ENCODE measurements around the gene IRX5.

Gene IRX5

DNA sequence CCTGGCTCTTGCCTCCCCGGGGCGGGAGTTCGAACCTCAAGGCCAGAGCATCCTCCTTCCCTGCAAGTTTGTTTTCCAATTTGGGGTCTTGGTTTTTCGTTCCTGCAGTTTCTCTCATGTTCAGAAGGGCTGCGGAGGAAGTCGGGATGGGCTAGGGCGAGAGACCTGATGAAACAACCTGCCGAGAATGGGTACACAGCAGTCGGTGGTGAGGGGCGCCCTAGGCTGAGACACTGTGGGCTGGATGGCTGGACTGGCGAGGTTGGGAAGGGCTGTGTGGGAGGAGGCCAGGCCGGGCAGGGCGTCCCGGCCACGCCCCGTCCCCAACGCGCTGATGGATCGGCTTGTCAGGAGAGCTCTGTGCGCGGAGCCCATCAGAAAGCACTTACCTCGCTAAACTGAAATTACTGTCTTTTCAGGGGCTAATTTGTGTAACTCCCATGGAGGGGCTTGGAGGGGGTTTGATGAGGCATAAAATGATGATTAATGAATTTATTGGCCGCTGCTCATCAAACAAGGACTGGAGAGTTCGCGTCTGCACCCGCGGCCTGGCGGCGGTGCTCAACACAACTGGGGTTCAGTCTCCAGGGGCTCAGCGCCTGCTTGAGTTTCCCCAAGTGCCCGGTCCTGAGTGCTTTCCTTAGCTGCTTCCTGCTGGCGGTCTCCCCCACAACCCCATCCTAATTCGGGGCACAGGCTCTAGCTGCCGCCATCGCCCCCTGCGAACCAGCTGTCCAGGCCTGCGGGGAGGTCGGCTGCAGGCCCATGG is 9.0 kb downstream of the IRX5 start:
- Histone ChIP-seq H3K9me3 (ENCODE audit: control insufficient read depth, low read length) (no peaks in the 10 kb centered on the region), H3K27me3 (ENCODE audit: control insufficient read depth, insufficient read depth, low read length) (peaks cover 84% of the 10 kb centered on the region), H3K36me3 (ENCODE audit: control insufficient read depth, insufficient read depth, low read length) (no peaks in the 10 kb centered on the region), H3K4me3 (ENCODE audit: low read length) (no peak overlapping the region), H3K9ac (ENCODE audit: low read length) (no peak overlapping the region), H3K4me1 (ENCODE audit: control insufficient read depth, insufficient read depth, low read length) (peaks cover 29% of the 10 kb centered on the region)

DNA sequence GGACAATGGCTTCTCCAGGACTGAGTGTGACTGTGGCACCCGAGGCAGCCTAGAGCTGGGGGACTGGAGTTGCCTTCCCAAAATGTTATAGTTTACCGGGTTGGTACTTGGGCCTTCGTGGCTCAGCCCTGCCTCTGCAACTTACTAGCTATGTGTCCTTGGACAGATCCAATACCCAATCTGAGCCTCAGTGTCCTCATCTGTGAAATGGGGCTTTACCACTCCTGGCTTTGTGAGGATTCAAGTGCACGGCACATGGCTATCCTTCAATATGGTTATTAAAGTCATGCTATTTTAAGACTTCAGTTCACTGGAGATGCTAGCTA is 9.6 kb downstream of the IRX5 start:
- Histone ChIP-seq H3K4me1 (ENCODE audit: control insufficient read depth, insufficient read depth, low read length) (peaks cover 29% of the 10 kb centered on the region), H3K9ac (ENCODE audit: low read length) (no peak overlapping the region), H3K27me3 (ENCODE audit: control insufficient read depth, insufficient read depth, low read length) (peaks cover 79% of the 10 kb centered on the region), H3K9me3 (ENCODE audit: control insufficient read depth, low read length) (no peaks in the 10 kb centered on the region), H3K36me3 (ENCODE audit: control insufficient read depth, insufficient read depth, low read length) (no peaks in the 10 kb centered on the region), H3K4me3 (ENCODE audit: low read length) (no peak overlapping the region)

DNA sequence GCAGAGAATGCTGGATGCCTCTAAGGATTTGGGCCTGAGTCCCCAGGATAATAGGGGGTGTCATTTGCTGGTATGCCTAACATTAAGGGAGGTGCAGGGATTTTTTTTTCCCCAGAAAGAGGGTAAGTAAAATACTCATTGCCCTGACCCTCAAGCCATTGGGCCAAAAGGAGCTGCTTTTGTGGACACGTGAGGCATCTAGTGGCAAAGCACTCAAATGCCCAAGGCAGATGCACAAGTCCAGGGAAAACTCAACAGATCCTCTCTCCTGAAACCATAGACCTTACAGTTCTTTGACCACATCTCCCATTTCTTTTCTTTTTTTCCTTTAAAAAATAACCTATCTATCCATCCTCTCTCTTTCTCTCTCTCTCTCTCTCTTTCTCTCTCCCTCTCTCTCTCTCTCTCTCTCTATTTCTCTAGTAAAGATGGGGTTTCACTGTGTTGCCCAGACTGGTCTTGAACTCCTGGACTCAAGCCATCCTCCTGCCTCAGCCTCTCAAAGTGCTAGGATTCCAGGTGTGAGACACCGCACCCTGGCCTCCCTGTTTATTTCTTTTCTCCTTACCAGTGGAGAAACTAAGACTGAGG is 11.8 kb downstream of the IRX5 start:
- H3K36me3 ChIP-seq (ENCODE audit: control insufficient read depth, insufficient read depth, low read length) = no peaks in the 10 kb centered on the region

DNA sequence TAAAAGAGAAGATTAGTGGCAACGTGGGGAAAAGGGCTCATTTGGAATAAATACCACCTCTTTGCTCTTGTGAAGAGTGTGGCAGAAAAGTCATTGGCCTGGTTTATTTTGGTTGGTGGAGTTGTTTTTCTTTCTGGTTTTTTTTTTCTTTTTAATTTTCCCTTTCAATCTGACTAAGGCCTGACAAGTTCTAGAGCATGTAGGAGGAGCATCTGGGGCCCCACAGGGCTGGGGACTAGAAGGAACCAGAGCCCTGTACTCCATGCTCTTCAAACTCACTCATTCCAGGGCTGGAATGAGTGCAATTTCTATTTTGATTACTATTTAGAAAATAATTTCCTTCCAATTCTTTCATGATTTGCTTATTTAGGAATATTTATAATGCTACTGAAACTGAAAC is 13.3 kb downstream of the IRX5 start:
- Histone ChIP-seq H3K9ac (ENCODE audit: low read length) (no peak overlapping the region), H3K9me3 (ENCODE audit: control insufficient read depth, low read length) (no peaks in the 10 kb centered on the region), H3K27me3 (ENCODE audit: control insufficient read depth, insufficient read depth, low read length) (peaks cover 60% of the 10 kb centered on the region), H3K36me3 (ENCODE audit: control insufficient read depth, insufficient read depth, low read length) (no peaks in the 10 kb centered on the region), H3K4me3 (ENCODE audit: low read length) (no peak overlapping the region), H3K4me1 (ENCODE audit: control insufficient read depth, insufficient read depth, low read length) (peaks cover 1% of the 10 kb centered on the region)

More for the DNA sequence above, 11.8 kb downstream of the IRX5 start:
- no peaks in the 10 kb centered on the region for H3K9me3 ChIP-seq (ENCODE audit: control insufficient read depth, low read length)
- H3K4me1 ChIP-seq (ENCODE audit: control insufficient read depth, insufficient read depth, low read length) = peaks cover 17% of the 10 kb centered on the region
- H3K27me3 ChIP-seq (ENCODE audit: control insufficient read depth, insufficient read depth, low read length) = peaks cover 64% of the 10 kb centered on the region
- H3K9ac ChIP-seq (ENCODE audit: low read length) = no peak overlapping the region
- no peak overlapping the region for H3K4me3 ChIP-seq (ENCODE audit: low read length)

DNA sequence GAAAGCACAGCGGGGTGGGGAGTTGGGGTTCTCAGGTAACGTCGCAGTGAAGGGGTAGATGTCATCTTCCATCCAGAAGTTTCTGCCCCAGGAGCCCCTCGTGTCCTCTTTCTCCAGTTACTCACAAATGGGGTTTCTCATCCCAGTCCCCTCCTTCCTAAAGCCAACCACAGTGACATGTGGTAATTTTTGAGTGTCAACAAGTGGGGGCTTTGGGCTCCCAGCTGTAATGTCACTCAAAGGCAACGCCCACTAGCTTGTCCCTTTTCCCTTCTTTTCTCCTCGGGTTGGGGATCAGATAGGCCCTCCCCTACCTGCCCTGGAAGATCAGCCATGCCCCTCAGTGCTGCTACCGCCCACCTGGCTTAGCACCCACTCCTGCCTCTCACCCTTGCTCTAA is 14.4 kb downstream of the IRX5 start:
- Histone ChIP-seq H3K4me3 (ENCODE audit: low read length) (no peak overlapping the region), H3K36me3 (ENCODE audit: control insufficient read depth, insufficient read depth, low read length) (no peaks in the 10 kb centered on the region), H3K27me3 (ENCODE audit: control insufficient read depth, insufficient read depth, low read length) (peaks cover 56% of the 10 kb centered on the region), H3K9me3 (ENCODE audit: control insufficient read depth, low read length) (no peaks in the 10 kb centered on the region), H3K9ac (ENCODE audit: low read length) (no peak overlapping the region), H3K4me1 (ENCODE audit: control insufficient read depth, insufficient read depth, low read length) (no peaks in the 10 kb centered on the region)

DNA sequence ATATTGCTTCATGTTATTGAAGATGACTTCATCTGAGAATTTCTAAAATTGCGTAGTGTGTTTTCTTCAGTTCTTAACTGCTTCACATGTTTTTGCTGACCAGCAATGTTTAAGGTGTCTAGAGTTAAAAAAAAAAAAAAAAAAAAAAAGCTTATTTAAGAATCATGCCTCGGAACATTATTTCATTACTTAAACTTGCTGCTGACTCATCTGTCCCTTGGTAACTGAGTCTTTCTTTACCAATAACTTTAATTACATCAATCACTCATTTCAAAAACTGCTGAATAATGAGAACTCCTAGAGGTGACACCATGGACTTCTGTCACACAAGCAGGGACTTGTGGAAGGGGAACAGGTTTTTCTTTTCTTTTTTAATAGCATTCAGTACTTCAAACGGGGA is 16.2 kb downstream of the IRX5 start:
- peaks cover 43% of the 10 kb centered on the region for H3K27me3 ChIP-seq (ENCODE audit: control insufficient read depth, insufficient read depth, low read length)
- no peaks in the 10 kb centered on the region for H3K36me3 ChIP-seq (ENCODE audit: control insufficient read depth, insufficient read depth, low read length)
- no peak overlapping the region for H3K9ac ChIP-seq (ENCODE audit: low read length)
- H3K4me1 ChIP-seq (ENCODE audit: control insufficient read depth, insufficient read depth, low read length) = no peaks in the 10 kb centered on the region
- H3K9me3 ChIP-seq (ENCODE audit: control insufficient read depth, low read length) = no peaks in the 10 kb centered on the region
- no peak overlapping the region for H3K4me3 ChIP-seq (ENCODE audit: low read length)

DNA sequence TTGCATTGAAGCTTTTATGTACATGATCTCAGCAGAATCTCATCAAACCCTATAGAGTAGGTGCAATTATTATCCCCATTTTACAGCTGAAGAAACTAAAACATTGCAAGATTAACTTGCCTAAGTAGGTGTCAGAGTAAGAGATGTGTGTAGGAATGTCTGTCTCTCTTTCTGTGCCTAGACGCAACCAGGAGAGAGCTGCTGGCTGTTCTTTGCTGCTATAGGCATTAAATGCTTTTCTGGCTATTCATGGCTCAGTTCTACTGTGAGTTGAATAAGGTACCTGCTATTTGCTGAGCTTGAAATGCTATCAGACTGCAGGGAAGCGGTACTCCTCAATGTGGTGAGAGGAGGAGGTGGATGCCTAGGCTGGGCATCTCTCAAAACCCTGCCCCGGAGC is 17.0 kb downstream of the IRX5 start:
- Histone ChIP-seq H3K36me3 (ENCODE audit: control insufficient read depth, insufficient read depth, low read length) (no peaks in the 10 kb centered on the region), H3K4me1 (ENCODE audit: control insufficient read depth, insufficient read depth, low read length) (no peaks in the 10 kb centered on the region), H3K27me3 (ENCODE audit: control insufficient read depth, insufficient read depth, low read length) (peaks cover 36% of the 10 kb centered on the region), H3K9ac (ENCODE audit: low read length) (no peak overlapping the region), H3K9me3 (ENCODE audit: control insufficient read depth, low read length) (no peaks in the 10 kb centered on the region), H3K4me3 (ENCODE audit: low read length) (no peak overlapping the region)

DNA sequence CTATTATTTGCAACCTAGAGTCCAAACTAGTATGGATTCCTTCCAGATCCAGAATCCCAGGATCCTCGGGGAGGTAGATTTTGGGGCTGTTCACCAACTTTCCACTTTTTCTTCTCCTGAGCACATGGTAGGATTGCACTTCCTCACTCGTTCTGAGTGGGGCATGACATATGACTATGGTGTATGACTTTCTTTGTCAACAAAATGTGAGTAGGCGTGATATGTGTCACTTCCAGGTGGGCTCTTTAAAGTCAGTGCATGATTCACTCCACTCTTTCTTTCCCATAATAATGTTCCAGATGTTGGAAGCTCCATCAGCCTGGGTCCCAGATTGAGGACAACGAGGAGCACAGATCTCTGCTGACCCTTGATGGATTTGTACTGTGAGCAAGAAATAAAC is 21.5 kb downstream of the IRX5 start:
- Histone ChIP-seq H3K4me3 (ENCODE audit: low read length) (no peak overlapping the region), H3K36me3 (ENCODE audit: control insufficient read depth, insufficient read depth, low read length) (no peaks in the 10 kb centered on the region), H3K9me3 (ENCODE audit: control insufficient read depth, low read length) (no peaks in the 10 kb centered on the region), H3K27me3 (ENCODE audit: control insufficient read depth, insufficient read depth, low read length) (peaks cover 22% of the 10 kb centered on the region), H3K4me1 (ENCODE audit: control insufficient read depth, insufficient read depth, low read length) (no peaks in the 10 kb centered on the region), H3K9ac (ENCODE audit: low read length) (no peak overlapping the region)

DNA sequence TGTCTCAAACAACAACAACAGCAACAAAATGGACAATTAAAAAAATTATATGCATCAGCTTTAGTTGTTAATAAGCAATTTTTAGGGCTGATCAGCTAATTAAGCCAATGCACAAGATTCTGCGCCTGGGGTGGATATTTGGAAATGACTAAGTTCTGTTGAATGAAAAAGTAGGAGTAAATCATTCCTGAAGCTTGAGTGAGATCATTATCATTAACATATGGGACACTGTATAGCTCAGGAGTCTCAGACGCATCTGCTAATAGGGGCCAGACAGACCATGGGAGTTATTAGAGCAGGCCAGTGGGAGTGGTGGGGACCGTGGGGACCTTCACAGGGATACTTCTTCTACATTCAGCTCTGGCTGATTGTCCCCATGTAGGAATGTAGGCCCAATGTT is 22.8 kb downstream of the IRX5 start:
- H3K9ac ChIP-seq (ENCODE audit: low read length) = no peak overlapping the region
- H3K4me3 ChIP-seq (ENCODE audit: low read length) = no peak overlapping the region
- H3K36me3 ChIP-seq (ENCODE audit: control insufficient read depth, insufficient read depth, low read length) = no peaks in the 10 kb centered on the region
- no peaks in the 10 kb centered on the region for H3K4me1 ChIP-seq (ENCODE audit: control insufficient read depth, insufficient read depth, low read length)
- no peaks in the 10 kb centered on the region for H3K9me3 ChIP-seq (ENCODE audit: control insufficient read depth, low read length)
- H3K27me3 ChIP-seq (ENCODE audit: control insufficient read depth, insufficient read depth, low read length) = peaks cover 15% of the 10 kb centered on the region

DNA sequence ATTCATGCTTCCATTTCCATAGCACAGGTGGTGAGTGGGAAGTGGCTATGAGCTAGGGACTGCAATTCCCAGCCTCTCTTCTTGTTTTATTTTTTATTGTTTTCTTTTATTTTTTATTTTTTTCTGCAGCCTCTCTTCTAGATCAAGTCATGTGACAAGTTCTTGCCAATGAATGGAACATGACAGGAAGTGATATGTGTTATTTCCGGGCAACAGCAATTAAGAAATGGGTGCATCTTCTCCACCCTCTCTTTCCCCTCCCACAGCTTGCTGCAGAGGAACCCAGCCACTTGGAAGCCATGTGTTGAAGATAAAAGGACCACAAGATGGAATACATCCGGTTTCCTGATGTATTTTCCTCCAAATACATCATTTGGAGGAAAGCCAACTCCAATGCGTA is 23.6 kb downstream of the IRX5 start:
- H3K4me3 ChIP-seq (ENCODE audit: low read length) = no peak overlapping the region
- H3K27me3 ChIP-seq (ENCODE audit: control insufficient read depth, insufficient read depth, low read length) = peaks cover 8% of the 10 kb centered on the region
- no peaks in the 10 kb centered on the region for H3K36me3 ChIP-seq (ENCODE audit: control insufficient read depth, insufficient read depth, low read length)
- no peaks in the 10 kb centered on the region for H3K4me1 ChIP-seq (ENCODE audit: control insufficient read depth, insufficient read depth, low read length)
- no peaks in the 10 kb centered on the region for H3K9me3 ChIP-seq (ENCODE audit: control insufficient read depth, low read length)
- no peak overlapping the region for H3K9ac ChIP-seq (ENCODE audit: low read length)

DNA sequence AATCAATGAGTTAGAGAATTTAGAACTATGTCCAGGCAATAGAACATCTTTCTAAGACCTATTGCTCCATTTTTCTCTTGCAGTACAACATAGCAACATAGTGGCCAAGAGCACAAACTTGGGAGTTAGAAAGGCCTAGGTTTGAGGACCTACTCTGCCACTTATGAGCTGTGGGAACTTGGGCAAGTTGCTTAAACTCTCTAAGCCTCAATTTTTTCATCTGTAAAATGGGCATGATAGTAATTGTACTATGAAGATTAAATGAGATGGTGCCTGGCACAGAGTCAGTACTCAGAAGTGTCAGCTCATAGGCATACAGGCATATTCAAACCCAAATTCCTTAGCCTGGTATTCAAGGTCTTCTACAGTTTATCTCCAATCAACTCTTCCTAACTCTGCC is 25.1 kb downstream of the IRX5 start:
- no peak overlapping the region for H3K4me3 ChIP-seq (ENCODE audit: low read length)
- no peaks in the 10 kb centered on the region for H3K4me1 ChIP-seq (ENCODE audit: control insufficient read depth, insufficient read depth, low read length)
- no peaks in the 10 kb centered on the region for H3K27me3 ChIP-seq (ENCODE audit: control insufficient read depth, insufficient read depth, low read length)
- no peak overlapping the region for H3K9ac ChIP-seq (ENCODE audit: low read length)
- no peaks in the 10 kb centered on the region for H3K36me3 ChIP-seq (ENCODE audit: control insufficient read depth, insufficient read depth, low read length)
- H3K9me3 ChIP-seq (ENCODE audit: control insufficient read depth, low read length) = no peaks in the 10 kb centered on the region

DNA sequence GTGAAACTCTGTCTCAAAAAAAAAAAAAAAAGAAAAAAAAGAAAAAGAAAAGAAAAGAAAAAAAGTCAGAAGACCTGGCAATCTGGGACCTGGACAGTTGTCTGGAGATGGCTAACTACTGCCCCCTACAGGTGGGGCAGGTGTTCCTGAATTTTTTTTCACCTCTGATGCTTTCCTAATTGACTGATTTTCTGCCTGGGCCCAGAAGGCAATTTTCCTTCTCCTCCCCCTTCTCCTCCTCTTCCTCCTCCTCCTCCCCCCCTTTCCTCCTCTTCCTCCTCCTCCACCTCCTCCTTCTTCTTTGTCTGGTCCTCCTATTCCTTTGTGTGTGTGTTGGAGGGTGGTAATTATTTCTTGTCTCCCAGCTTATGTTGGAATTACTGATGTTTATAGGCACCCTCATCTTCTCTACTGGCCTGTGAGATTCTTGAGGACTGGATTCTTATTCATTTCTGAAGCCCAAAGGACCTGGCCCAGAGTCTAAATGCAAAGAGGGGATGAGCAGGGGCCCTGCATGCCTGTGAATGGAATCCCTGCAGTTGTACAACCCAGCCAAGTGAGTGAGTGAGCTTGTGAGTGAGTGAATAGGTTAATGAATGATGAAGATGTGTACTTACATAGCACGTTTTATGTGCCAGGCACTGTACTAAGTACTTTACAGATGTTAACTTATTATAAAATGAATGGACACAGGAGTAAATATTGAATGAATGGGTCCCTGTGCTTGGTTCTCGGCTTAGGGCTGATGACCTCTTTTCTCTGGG is 26.9 kb downstream of the IRX5 start:
- no peak overlapping the region for H3K4me3 ChIP-seq (ENCODE audit: low read length)
- no peak overlapping the region for H3K9ac ChIP-seq (ENCODE audit: low read length)
- no peaks in the 10 kb centered on the region for H3K9me3 ChIP-seq (ENCODE audit: control insufficient read depth, low read length)
- H3K4me1 ChIP-seq (ENCODE audit: control insufficient read depth, insufficient read depth, low read length) = no peaks in the 10 kb centered on the region
- H3K27me3 ChIP-seq (ENCODE audit: control insufficient read depth, insufficient read depth, low read length) = no peaks in the 10 kb centered on the region
- no peaks in the 10 kb centered on the region for H3K36me3 ChIP-seq (ENCODE audit: control insufficient read depth, insufficient read depth, low read length)

Data from mucosa of stomach (tissue), 1 donor.